Testis (tissue), 2 donors: ENCODE results near the gene ERBB2.

ENCODE experiments used
- CTCF ChIP-seq, 3 experiments: fragments of 450-650 bp in 2 of 3; fragments of 200-600 bp in 1 of 3; sonication (generic) in 1 of 3; IDR thresholded peaks; one replicate each; pipeline ENCODE4 v1.5.1; 2016 to 2019; ENCODE audit warnings: antibody characterized with exemption in 3 of 3, mild to moderate bottlenecking in 2 of 3, moderate library complexity in 1 of 3
- POLR2A ChIP-seq: fragments of 450-650 bp; IDR thresholded peaks from one replicate; pipeline ENCODE4 v1.6.1; 2017; ENCODE audit warnings: antibody characterized with exemption, mild to moderate bottlenecking, moderate library complexity

- TF ChIP-seq CTCF (IDR thresholded peaks at IDR 0.05) (no peak), POLR2A (no peak)
Measured at GRCh38 chr17:39687546-39688474, 12.1 kb upstream of the ERBB2 start, which contains the start of gene PGAP3.
